Measurements from ENCODE around the gene TXNRD2. TPM values are rescaled to one million over a fixed set of nuclear protein-coding genes. Genes with fewer than 3 reads are reported as not detected.

The TXNRD2 gene
- total RNA-seq, 2 experiments from 2014 or later: 24.7 to 28.9 TPM

GRCh38 chr22:19873960-19874306, 67.7 kb downstream of the TXNRD2 start:
- TF ChIP-seq EZH2phosphoT487 (IDR thresholded peaks at IDR 0.05; ENCODE audit: borderline replicate concordance, low read depth, low read length) (no peak), CTCF (conservative IDR thresholded peaks at IDR 0.05; ENCODE audit: low read length) (no peak)
- H3K27ac ChIP-seq (ENCODE audit: low read depth, low read length, poor library complexity, severe bottlenecking): no peak overlapping the region
- no peaks in the 10 kb centered on the region for H4K20me1 ChIP-seq (ENCODE audit: insufficient read depth, low read length)
- ChIA-PET CTCF (ENCODE audit: unreplicated experiment) (no interaction called here), POLR2A (no interaction called here)
- intact Hi-C loops (cut with micrococcal nuclease; ENCODE audit: unreplicated experiment): no loop called here
- DNase-seq (ENCODE audit: low spot score): no peak
- peaks cover 16% of the 10 kb centered on the region for H3K4me1 ChIP-seq (ENCODE audit: insufficient read depth, low read length, poor library complexity, severe bottlenecking)
- no peak overlapping the region for H2AFZ ChIP-seq (ENCODE audit: low read length)
- no peaks in the 10 kb centered on the region for H3K9me3 ChIP-seq (ENCODE audit: low read length)
- H3K36me3 ChIP-seq (ENCODE audit: insufficient read depth, low read length): no peaks in the 10 kb centered on the region
- no peaks in the 10 kb centered on the region for H3K9me2 ChIP-seq (ENCODE audit: insufficient read depth, low read length)
- H3K4me3 ChIP-seq (ENCODE audit: low read depth, low read length, poor library complexity, severe bottlenecking): no peak overlapping the region
- BruUV-seq (replicated peaks): no TSS peak
- H3K4me2 ChIP-seq (ENCODE audit: low read length): no peak overlapping the region
- no peaks in the 10 kb centered on the region for H3K79me2 ChIP-seq (ENCODE audit: insufficient read depth, low read depth, low read length)

GRCh38 chr22:19873138-19873959, 68.3 kb downstream of the TXNRD2 start:
- H3K27ac ChIP-seq (ENCODE audit: low read depth, low read length, poor library complexity, severe bottlenecking): no peak overlapping the region
- peaks cover 16% of the 10 kb centered on the region for H3K4me1 ChIP-seq (ENCODE audit: insufficient read depth, low read length, poor library complexity, severe bottlenecking)
- H3K4me2 ChIP-seq (ENCODE audit: low read length): no peak overlapping the region
- H3K9me2 ChIP-seq (ENCODE audit: insufficient read depth, low read length): no peaks in the 10 kb centered on the region
- H2AFZ ChIP-seq (ENCODE audit: low read length): no peak overlapping the region
- BruUV-seq (replicated peaks): no TSS peak
- no peak for DNase-seq (ENCODE audit: low spot score)
- no peaks in the 10 kb centered on the region for H4K20me1 ChIP-seq (ENCODE audit: insufficient read depth, low read length)
- H3K9me3 ChIP-seq (ENCODE audit: low read length): no peaks in the 10 kb centered on the region
- H3K79me2 ChIP-seq (ENCODE audit: insufficient read depth, low read depth, low read length): no peaks in the 10 kb centered on the region
- intact Hi-C loops (cut with micrococcal nuclease; ENCODE audit: unreplicated experiment): no loop called here
- CTCF ChIA-PET (ENCODE audit: unreplicated experiment): no interaction called here
- TF ChIP-seq EZH2phosphoT487 (IDR thresholded peaks at IDR 0.05; ENCODE audit: borderline replicate concordance, low read depth, low read length) (no peak), CTCF (conservative IDR thresholded peaks at IDR 0.05; ENCODE audit: low read length) (no peak)
- POLR2A ChIA-PET: no interaction called here
- no peaks in the 10 kb centered on the region for H3K36me3 ChIP-seq (ENCODE audit: insufficient read depth, low read length)
- no peak overlapping the region for H3K4me3 ChIP-seq (ENCODE audit: low read depth, low read length, poor library complexity, severe bottlenecking)

GRCh38 chr22:19872779-19873137, 68.9 kb downstream of the TXNRD2 start:
- no TSS peak for BruUV-seq (replicated peaks)
- no peaks in the 10 kb centered on the region for H4K20me1 ChIP-seq (ENCODE audit: insufficient read depth, low read length)

More at GRCh38 chr22:19872779-19873137, 68.9 kb downstream of the TXNRD2 start:
- no peaks in the 10 kb centered on the region for H3K36me3 ChIP-seq (ENCODE audit: insufficient read depth, low read length)
- H3K9me3 ChIP-seq (ENCODE audit: low read length): no peaks in the 10 kb centered on the region
- no peaks in the 10 kb centered on the region for H3K79me2 ChIP-seq (ENCODE audit: insufficient read depth, low read depth, low read length)
- no peak for DNase-seq (ENCODE audit: low spot score)
- peaks cover 16% of the 10 kb centered on the region for H3K4me1 ChIP-seq (ENCODE audit: insufficient read depth, low read length, poor library complexity, severe bottlenecking)
- CTCF ChIA-PET (ENCODE audit: unreplicated experiment): no interaction called here
- H2AFZ ChIP-seq (ENCODE audit: low read length): no peak overlapping the region
- TF ChIP-seq CTCF (conservative IDR thresholded peaks at IDR 0.05; ENCODE audit: low read length) (no peak), EZH2phosphoT487 (IDR thresholded peaks at IDR 0.05; ENCODE audit: borderline replicate concordance, low read depth, low read length) (no peak)
- no peak overlapping the region for H3K27ac ChIP-seq (ENCODE audit: low read depth, low read length, poor library complexity, severe bottlenecking)
- no peaks in the 10 kb centered on the region for H3K9me2 ChIP-seq (ENCODE audit: insufficient read depth, low read length)
- POLR2A ChIA-PET: no interaction called here
- no peak overlapping the region for H3K4me3 ChIP-seq (ENCODE audit: low read depth, low read length, poor library complexity, severe bottlenecking)
- H3K4me2 ChIP-seq (ENCODE audit: low read length): no peak overlapping the region
- intact Hi-C loops (cut with micrococcal nuclease; ENCODE audit: unreplicated experiment): no loop called here

Data from OCI-LY7 (cell line).